Glutamatergic neuron (in vitro differentiated cells): ENCODE results near the gene ANK3. TPM values are rescaled to one million over a fixed set of nuclear protein-coding genes. Genes with fewer than 3 reads are reported as not detected.

ENCODE experiments used
- DNase-seq: peaks from one replicate; pipeline ENCODE4 v3.0.0; 2022
- H3K27ac Mint-ChIP-seq: one replicate; pipeline ENCODE4 v1.8.0; 2020; ENCODE audit warnings: mild to moderate bottlenecking, mixed read lengths, inconsistent platforms; ENCODE audit not compliant: unreplicated experiment
- H3K27me3 Mint-ChIP-seq: one replicate; pipeline ENCODE4 v1.8.0; 2020; ENCODE audit warnings: mild to moderate bottlenecking, moderate library complexity, mixed read lengths, inconsistent platforms; ENCODE audit not compliant: unreplicated experiment
- H3K36me3 Mint-ChIP-seq: one replicate; pipeline ENCODE4 v1.8.0; 2020; ENCODE audit warnings: mild to moderate bottlenecking, mixed read lengths, inconsistent platforms; ENCODE audit not compliant: unreplicated experiment
- H3K4me1 Mint-ChIP-seq: one replicate; pipeline ENCODE4 v1.8.0; 2020; ENCODE audit warnings: mild to moderate bottlenecking, low read depth, mixed read lengths, inconsistent platforms; ENCODE audit not compliant: unreplicated experiment
- H3K4me3 Mint-ChIP-seq: one replicate; pipeline ENCODE4 v1.8.0; 2020; ENCODE audit warnings: mild to moderate bottlenecking, mixed read lengths, inconsistent platforms; ENCODE audit not compliant: unreplicated experiment
- H3K9me3 Mint-ChIP-seq: one replicate; pipeline ENCODE4 v1.8.0; 2020; ENCODE audit warnings: mild to moderate bottlenecking, moderate library complexity, mixed read lengths, inconsistent platforms; ENCODE audit not compliant: unreplicated experiment
- CTCF ChIP-seq: fragments of 200-600 bp; sonication (generic); IDR thresholded peaks from one replicate; pipeline ENCODE4 v1.5.0; 2021; ENCODE audit not compliant: partially characterized antibody, unreplicated experiment
- total RNA-seq: library from RNA; stranded (reverse); fragmentation: NEBNext Ultra II Directional; extraction: Animal tissue kit (Norgen Biotek cat#: 25700); gene quantifications from one replicate; pipeline ENCODE4 v1.2.1, GENCODE V29; 2021; ENCODE audit not compliant: unreplicated experiment

Gene ANK3
- total RNA-seq, 1 donor from 2014 or later: 84.9 TPM

- no peak for TF ChIP-seq CTCF
- H3K4me1 Mint-ChIP-seq: peaks cover 2% of the 10 kb centered on the region
- no peaks in the 10 kb centered on the region for H3K27me3 Mint-ChIP-seq
- no peak for DNase-seq
- no peak overlapping the region for H3K27ac Mint-ChIP-seq
- H3K9me3 Mint-ChIP-seq: no peaks in the 10 kb centered on the region
- H3K4me3 Mint-ChIP-seq: no peak overlapping the region
- no peaks in the 10 kb centered on the region for H3K36me3 Mint-ChIP-seq
Observed at GRCh38 chr10:60044971-60045370, 344.7 kb downstream of the ANK3 start.

DNA sequence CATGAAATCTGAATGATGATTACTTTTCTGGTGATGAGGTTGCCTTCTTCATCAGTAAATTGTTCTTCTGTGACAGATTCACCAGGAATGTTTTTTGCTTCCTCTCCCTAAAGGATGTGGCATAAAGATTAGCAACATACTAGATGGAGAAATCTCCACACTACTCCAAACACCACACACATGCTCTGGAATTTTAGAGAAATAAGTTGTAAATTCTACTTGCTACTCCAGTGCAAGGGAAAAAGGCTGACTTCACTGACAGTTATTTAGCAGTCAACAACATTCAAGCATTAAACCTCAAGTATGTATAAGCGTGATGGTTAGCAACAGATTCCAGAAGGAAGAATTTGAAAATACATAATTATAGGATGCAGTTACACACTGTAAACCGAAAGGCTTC, 345.4 kb downstream of the ANK3 start:
- no peak overlapping the region for H3K4me3 Mint-ChIP-seq
- no peak for DNase-seq
- H3K36me3 Mint-ChIP-seq: no peaks in the 10 kb centered on the region
- H3K4me1 Mint-ChIP-seq: peaks cover 2% of the 10 kb centered on the region
- H3K27ac Mint-ChIP-seq: no peak overlapping the region
- no peak for TF ChIP-seq CTCF
- H3K9me3 Mint-ChIP-seq: no peaks in the 10 kb centered on the region
- H3K27me3 Mint-ChIP-seq: no peaks in the 10 kb centered on the region

DNA sequence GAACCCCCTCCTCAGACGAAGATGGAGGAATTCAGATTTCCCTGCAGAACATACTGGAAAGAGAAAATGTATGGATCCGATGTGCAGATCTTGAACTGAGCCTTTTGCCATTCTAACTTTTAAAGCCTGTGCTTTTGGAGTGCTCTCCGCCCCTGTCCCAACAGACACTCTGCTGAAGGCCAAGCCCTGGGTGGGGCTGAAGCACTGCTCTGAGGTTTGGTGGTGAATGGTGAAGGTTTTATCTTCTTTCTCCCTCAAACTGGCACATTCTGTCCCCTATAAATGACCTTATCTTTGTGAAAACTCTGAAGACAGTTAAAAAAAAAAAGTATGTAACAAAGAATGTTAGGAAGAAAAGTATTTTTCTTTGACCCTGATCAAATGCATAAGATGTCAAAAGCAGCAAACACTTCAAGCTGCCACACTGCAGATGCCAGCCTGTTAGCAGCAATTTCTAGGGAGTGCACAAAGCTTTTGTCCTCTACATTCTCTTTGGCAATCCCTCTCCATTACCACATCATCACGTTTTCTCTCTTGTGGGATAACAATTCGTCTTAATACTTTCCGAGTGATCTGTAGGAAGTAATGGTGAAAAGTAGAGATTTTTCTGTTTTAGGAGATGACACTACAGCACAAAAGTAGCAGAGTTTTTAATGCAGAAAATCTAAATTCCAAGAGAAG, 346.0 kb downstream of the ANK3 start:
- H3K4me1 Mint-ChIP-seq: peaks cover 2% of the 10 kb centered on the region

DNA sequence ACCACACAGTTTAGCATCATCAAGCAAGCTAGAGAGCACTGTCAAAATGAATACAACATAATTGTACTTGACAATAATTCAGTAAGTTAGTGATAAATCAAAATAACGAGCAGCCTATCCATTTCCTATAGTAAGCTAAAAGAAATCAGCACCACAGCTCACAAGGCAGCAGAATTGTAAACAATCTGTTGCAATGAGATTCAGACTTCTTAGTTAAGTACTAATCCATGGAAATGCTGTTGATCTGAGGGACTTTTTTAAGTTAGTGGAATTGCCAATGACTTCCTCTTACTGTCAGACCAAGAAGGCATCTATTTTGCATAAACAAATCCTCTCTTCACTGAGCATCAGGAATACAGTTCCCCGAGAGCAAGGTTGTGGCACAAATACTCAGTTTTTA, 346.8 kb downstream of the ANK3 start:
- H3K27me3 Mint-ChIP-seq: no peaks in the 10 kb centered on the region
- no peak for TF ChIP-seq CTCF
- no peak overlapping the region for H3K4me3 Mint-ChIP-seq
- no peak overlapping the region for H3K27ac Mint-ChIP-seq
- H3K36me3 Mint-ChIP-seq: no peaks in the 10 kb centered on the region
- no peaks in the 10 kb centered on the region for H3K9me3 Mint-ChIP-seq
- H3K4me1 Mint-ChIP-seq: peaks cover 2% of the 10 kb centered on the region
- DNase-seq: no peak

More for the DNA sequence above, 346.0 kb downstream of the ANK3 start:
- DNase-seq: no peak
- no peak overlapping the region for H3K4me3 Mint-ChIP-seq
- no peak for TF ChIP-seq CTCF
- no peaks in the 10 kb centered on the region for H3K27me3 Mint-ChIP-seq
- H3K27ac Mint-ChIP-seq: no peak overlapping the region
- H3K36me3 Mint-ChIP-seq: no peaks in the 10 kb centered on the region
- no peaks in the 10 kb centered on the region for H3K9me3 Mint-ChIP-seq

GRCh38 chr10:60042262-60042661, 347.4 kb downstream of the ANK3 start:
- DNase-seq: no peak
- no peak for TF ChIP-seq CTCF
- Mint-ChIP-seq H3K9me3 (no peaks in the 10 kb centered on the region), H3K4me1 (peaks cover 2% of the 10 kb centered on the region), H3K27ac (no peak overlapping the region), H3K4me3 (no peak overlapping the region), H3K36me3 (no peaks in the 10 kb centered on the region), H3K27me3 (no peaks in the 10 kb centered on the region)
